Measurements from ENCODE around the gene CHD9.

DNA sequence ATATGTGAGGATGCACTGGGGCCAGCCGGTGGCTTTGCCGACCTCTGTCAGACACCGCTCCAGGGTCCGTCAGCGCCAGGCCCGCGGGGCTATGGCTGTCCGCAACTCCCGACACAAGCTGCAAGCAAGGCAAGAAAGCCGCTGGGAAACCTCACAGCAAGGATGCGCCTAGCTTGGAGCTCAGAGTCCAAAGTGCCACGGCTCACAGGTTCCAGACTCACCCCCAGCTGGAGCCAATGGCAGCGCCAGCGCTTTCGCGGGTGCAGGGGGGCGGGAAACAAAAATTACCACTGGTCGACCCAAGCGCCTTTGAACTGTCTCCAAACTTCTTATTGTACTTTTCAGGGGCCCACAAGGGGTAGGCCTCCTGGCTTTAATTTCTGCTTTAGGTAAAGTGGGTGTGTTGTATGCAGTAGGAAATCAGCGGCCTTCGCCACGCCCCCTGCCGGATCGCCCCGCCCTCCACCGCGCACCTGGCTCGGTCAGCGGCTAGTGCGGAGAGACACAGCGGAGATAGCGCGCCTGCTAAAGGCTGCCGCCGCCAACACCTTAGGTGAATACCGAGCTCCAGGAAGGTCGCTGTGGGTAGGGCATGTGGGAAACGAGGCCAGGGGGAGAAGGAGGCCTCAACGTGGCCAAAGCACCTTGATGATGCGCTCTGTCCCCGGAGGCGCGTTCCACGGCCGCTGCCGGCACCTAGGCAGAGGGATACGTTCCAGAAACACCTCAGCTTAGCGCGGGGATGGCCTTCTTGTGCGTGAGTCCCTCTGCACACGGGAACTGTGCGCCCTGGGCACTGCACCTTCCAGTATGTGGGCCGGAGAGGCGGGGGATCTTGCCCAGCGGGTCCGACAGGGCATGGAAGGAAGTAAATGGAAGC is 318.4 kb downstream of the CHD9 start:
- TF ChIP-seq, protein P1, sequence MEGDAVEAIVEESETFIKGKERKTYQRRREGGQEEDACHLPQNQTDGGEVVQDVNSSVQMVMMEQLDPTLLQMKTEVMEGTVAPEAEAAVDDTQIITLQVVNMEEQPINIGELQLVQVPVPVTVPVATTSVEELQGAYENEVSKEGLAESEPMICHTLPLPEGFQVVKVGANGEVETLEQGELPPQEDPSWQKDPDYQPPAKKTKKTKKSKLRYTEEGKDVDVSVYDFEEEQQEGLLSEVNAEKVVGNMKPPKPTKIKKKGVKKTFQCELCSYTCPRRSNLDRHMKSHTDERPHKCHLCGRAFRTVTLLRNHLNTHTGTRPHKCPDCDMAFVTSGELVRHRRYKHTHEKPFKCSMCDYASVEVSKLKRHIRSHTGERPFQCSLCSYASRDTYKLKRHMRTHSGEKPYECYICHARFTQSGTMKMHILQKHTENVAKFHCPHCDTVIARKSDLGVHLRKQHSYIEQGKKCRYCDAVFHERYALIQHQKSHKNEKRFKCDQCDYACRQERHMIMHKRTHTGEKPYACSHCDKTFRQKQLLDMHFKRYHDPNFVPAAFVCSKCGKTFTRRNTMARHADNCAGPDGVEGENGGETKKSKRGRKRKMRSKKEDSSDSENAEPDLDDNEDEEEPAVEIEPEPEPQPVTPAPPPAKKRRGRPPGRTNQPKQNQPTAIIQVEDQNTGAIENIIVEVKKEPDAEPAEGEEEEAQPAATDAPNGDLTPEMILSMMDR (conservative IDR thresholded peaks at IDR 0.05; ENCODE audit: low read length): no peak
- no peak for TF ChIP-seq EZH2phosphoT487 (IDR thresholded peaks at IDR 0.05; ENCODE audit: borderline replicate concordance)
